ENCODE data around the gene LETM1. TPM values are rescaled to one million over a fixed set of nuclear protein-coding genes. Genes with fewer than 3 reads are reported as not detected.

The LETM1 gene
- total and polyA plus RNA-seq, 10 donors, result 6.5 to 47.7 (median 34.7) TPM

DNA sequence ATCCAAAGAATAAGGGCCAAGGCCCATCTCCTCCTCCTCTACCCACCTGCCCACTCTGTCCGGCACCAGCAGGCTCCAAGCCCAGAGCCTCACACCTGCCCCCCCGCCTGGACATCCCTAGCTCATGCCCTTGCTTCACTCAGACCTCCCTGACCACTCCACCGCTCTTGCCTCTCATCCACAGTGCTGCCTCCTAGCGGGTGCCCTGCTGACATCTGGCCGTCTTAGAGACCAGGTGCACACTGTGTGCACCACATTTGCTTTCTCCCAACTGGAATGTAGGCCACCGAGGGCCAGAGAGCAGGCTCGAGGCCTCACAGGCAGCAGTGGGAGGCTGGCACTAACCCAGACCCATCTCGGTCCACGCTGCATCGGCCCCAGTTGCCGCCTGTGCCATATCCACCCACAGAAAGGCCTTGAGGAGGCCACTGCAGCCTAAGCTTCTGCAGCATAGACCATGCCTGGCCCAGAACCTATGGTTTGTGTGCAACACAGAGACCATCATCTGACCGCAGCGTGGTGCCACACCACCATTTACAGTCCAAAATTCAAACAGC lies 13.5 kb downstream of the LETM1 start:
- Histone ChIP-seq H3K36me3 (peaks cover 0 to 100% (median 68%) of the 10 kb centered on the region in 6 donors), H3K27me3 (replicated peaks in 1 of 7) (no peaks in the 10 kb centered on the region), H3K4me1 (no peaks in the 10 kb centered on the region), H3K4me3 (no peak overlapping the region), H3K27ac (no peak overlapping the region), H3K9me3 (no peaks in the 10 kb centered on the region)
- TF ChIP-seq, protein P1, sequence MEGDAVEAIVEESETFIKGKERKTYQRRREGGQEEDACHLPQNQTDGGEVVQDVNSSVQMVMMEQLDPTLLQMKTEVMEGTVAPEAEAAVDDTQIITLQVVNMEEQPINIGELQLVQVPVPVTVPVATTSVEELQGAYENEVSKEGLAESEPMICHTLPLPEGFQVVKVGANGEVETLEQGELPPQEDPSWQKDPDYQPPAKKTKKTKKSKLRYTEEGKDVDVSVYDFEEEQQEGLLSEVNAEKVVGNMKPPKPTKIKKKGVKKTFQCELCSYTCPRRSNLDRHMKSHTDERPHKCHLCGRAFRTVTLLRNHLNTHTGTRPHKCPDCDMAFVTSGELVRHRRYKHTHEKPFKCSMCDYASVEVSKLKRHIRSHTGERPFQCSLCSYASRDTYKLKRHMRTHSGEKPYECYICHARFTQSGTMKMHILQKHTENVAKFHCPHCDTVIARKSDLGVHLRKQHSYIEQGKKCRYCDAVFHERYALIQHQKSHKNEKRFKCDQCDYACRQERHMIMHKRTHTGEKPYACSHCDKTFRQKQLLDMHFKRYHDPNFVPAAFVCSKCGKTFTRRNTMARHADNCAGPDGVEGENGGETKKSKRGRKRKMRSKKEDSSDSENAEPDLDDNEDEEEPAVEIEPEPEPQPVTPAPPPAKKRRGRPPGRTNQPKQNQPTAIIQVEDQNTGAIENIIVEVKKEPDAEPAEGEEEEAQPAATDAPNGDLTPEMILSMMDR (IDR thresholded peaks at IDR 0.05 in 8 of 11, conservative IDR thresholded peaks at IDR 0.05 in 3 of 11), result no peak
- TF ChIP-seq POLR2A (IDR thresholded peaks at IDR 0.05) (no peak), POLR2AphosphoS5 (IDR thresholded peaks at IDR 0.05) (no peak)
- WGBS, 5 donors, result 92 to 97% (median 94%) methylated on average over 12 to 13 of the region's 13 CpGs
- DNase-seq, result no peak
- intact Hi-C loops (cut with DNase I; ENCODE audit: low total_unique reads), result no loop called here

DNA sequence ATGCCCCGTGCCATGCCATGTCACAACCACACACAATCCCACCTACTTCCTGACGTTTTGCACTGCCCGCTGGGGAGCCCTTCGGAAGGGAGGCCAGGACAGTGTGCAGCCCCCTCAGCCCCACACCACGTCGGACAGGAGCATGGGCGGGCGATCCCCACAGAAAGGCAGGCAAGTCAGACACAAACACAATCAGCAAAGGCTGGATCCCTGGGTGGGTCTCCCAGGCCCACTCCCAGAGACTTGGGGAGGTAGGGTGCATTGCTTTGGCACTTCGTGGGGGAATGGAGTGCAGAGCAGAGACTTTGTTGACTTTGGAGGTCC lies 14.1 kb downstream of the LETM1 start:
- TF ChIP-seq, protein P1 (IDR thresholded peaks at IDR 0.05 in 8 of 11, conservative IDR thresholded peaks at IDR 0.05 in 3 of 11), result no peak
- no peaks in the 10 kb centered on the region for H3K4me1 ChIP-seq
- H3K9me3 ChIP-seq, result no peaks in the 10 kb centered on the region
- H3K27ac ChIP-seq, result no peak overlapping the region
- H3K4me3 ChIP-seq, result no peak overlapping the region
- H3K27me3 ChIP-seq (replicated peaks in 1 of 7), result no peaks in the 10 kb centered on the region
- intact Hi-C loops (cut with DNase I; ENCODE audit: low total_unique reads), result no loop called here
- WGBS, 5 donors, result 59 to 89% (median 78%) methylated on average over 8 to 9 of the region's 9 CpGs
- peaks cover 0 to 100% (median 66%) of the 10 kb centered on the region in 6 donors for H3K36me3 ChIP-seq
- DNase-seq, result no peak

DNA sequence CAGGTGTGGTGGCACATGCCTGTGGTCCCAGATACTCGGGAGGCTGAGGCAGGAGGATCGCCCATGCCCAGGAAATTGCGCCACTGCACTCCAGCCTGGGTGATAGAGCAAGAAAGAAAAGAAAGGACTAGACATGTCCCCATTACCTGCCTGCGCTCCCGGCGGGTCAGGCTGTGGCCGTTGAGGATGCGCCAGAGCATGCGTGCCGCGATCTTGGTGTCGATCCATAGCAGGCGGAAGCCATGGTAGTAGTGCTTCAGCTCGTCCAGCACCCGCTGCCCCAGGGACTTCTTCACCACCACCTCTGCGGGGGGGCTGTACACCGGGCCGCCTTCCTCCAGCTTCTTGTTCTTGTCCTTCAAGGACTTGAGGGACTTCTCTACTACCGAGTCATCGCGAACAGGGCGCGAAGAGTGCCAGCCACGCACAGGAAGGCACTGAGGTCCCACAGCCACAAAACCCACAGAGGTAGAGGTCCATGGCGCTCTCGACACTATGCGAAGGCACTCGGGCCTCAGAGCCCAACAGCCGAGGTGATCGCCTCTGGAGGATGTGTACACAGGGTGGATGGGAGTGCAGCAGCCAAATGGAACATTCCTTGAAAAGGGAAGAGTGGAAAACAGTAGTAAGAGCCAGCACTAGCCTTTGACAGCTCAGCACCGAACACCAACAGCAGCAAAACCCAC lies 14.6 kb downstream of the LETM1 start:
- no peak overlapping the region for H3K27ac ChIP-seq
- intact Hi-C loops (cut with DNase I; ENCODE audit: low total_unique reads), result no loop called here
- no peak for DNase-seq
- H3K36me3 ChIP-seq, result peaks cover 0 to 100% (median 69%) of the 10 kb centered on the region in 6 donors
- no peak overlapping the region for H3K4me3 ChIP-seq
- 82 to 88% (median 85%) methylated on average over 31 of the region's 31 CpGs for WGBS, 5 donors
- H3K27me3 ChIP-seq (replicated peaks in 1 of 7), result no peaks in the 10 kb centered on the region
- no peak for TF ChIP-seq POLR2AphosphoS5 (IDR thresholded peaks at IDR 0.05)
- H3K4me1 ChIP-seq, result no peaks in the 10 kb centered on the region
- H3K9me3 ChIP-seq, result no peaks in the 10 kb centered on the region

DNA sequence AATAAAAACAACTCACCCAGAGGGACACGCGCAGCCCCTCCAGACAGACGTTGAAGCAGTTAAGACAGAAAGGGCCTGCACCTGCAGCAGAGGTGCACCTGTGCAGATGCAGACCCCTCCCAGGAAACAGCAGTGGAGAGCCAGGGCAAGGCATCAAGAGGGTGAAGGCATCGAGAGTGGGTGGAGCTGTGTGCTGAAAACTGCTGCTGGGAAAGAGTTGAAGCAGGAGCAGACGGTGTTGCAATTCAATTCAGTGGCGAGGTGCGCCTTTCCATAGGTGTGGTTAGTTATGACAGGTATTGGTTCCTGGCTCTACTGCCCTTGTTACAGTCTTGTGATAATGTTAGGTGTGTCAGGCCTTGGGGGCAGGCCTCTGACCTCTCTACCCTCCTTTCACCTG lies 16.7 kb downstream of the LETM1 start:
- H3K27ac ChIP-seq, result no peak overlapping the region
- H3K9me3 ChIP-seq, result no peaks in the 10 kb centered on the region
- peaks cover 0 to 6% (median 2%) of the 10 kb centered on the region in 6 donors for H3K4me1 ChIP-seq
- TF ChIP-seq POLR2A (IDR thresholded peaks at IDR 0.05) (no peak), POLR2AphosphoS5 (IDR thresholded peaks at IDR 0.05) (no peak)
- TF ChIP-seq, protein P1 (IDR thresholded peaks at IDR 0.05 in 8 of 11, conservative IDR thresholded peaks at IDR 0.05 in 3 of 11), result no peak
- peaks cover 0 to 100% (median 79%) of the 10 kb centered on the region in 6 donors for H3K36me3 ChIP-seq
- no peaks in the 10 kb centered on the region for H3K27me3 ChIP-seq (replicated peaks in 1 of 7)
- no peak for DNase-seq
- 72 to 91% (median 79%) methylated on average over 7 of the region's 7 CpGs for WGBS, 5 donors
- intact Hi-C loops (cut with DNase I; ENCODE audit: low total_unique reads), result no loop called here
- H3K4me3 ChIP-seq, result no peak overlapping the region
